ENCODE measurements around the gene MAN2A1.

DNA sequence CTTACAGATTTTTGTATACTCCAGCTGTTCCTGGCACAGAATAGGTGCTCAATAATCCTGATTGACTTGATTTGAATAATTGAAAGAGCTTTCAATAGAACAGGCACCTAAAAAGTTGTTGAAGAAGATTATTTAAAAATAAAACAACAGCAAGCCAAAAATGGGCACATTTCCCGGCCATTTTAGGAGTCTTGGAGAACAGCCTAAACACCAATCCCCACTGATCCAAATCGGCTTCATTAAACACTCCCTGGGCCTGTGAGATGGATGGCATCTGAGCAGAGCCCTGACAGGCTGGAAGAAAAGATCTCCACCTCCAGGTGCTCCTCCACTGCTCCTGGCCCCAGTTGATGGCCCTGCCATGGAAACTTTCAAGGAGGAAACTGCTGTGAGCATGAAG lies 213.3 kb downstream of the MAN2A1 start:
- no peak for TF ChIP-seq POLR2AphosphoS5 (IDR thresholded peaks at IDR 0.05; ENCODE audit: low read depth, low read length)
- no peak for TF ChIP-seq PAX5 (IDR thresholded peaks at IDR 0.05; ENCODE audit: insufficient read depth, low read length, severe bottlenecking)
- TF ChIP-seq POLR2A (IDR thresholded peaks at IDR 0.05; ENCODE audit: low read depth, low read length), result no peak
- TF ChIP-seq SPI1 (IDR thresholded peaks at IDR 0.05; ENCODE audit: low read depth, low read length), result no peak
- TF ChIP-seq TAF1 (IDR thresholded peaks at IDR 0.05; ENCODE audit: low read depth, low read length), result no peak
- no peak for TF ChIP-seq POU2F2 (IDR thresholded peaks at IDR 0.05; ENCODE audit: low read depth, low read length)

Data from GM12891 (cell line).